MM.1S (cell line): Measurements from ENCODE around the gene IPO9.

Experiments used
- DNase-seq: peaks from one replicate; pipeline ENCODE4 v3.0.0-alpha.2; 2015
- H2AFZ ChIP-seq: fragments of 300-600 bp; sonication (generic); 2 replicates; pipeline ENCODE4 v1.6.0; 2016; ENCODE audit warnings: antibody characterized with exemption, low read length
- H3F3A ChIP-seq: fragments of 300-600 bp; sonication (generic); 2 replicates; pipeline ENCODE4 v1.6.1; 2016; ENCODE audit warnings: mild to moderate bottlenecking, antibody characterized with exemption, low read length, moderate library complexity, mixed read lengths; ENCODE audit not compliant: insufficient read depth
- H3K27ac ChIP-seq: fragments of 300-600 bp; sonication (generic); 2 replicates; pipeline ENCODE4 v1.5.1; 2016; ENCODE audit warnings: mild to moderate bottlenecking, low read length
- H3K27me3 ChIP-seq: fragments of 300-600 bp; sonication (generic); replicated peaks from 2 replicates; pipeline ENCODE4 v1.6.0; 2016; ENCODE audit warnings: low read length; ENCODE audit not compliant: insufficient read depth
- H3K36me3 ChIP-seq: fragments of 300-600 bp; sonication (generic); replicated peaks from 2 replicates; pipeline ENCODE4 v1.6.1; 2016; ENCODE audit warnings: mild to moderate bottlenecking, low read length, mixed read lengths; ENCODE audit not compliant: insufficient read depth
- H3K4me1 ChIP-seq: fragments of 300-600 bp; sonication (generic); 2 replicates; pipeline ENCODE4 v1.6.1; 2016; ENCODE audit warnings: low read length, mixed read lengths
- H3K4me2 ChIP-seq: fragments of 300-600 bp; sonication (generic); 2 replicates; pipeline ENCODE4 v1.6.0; 2016; ENCODE audit warnings: low read depth, low read length
- H3K4me3 ChIP-seq: fragments of 300-600 bp; sonication (generic); 2 replicates; pipeline ENCODE4 v1.5.1; 2016; ENCODE audit warnings: low read length, mixed read lengths
- H3K79me2 ChIP-seq: fragments of 300-600 bp; sonication (generic); 2 replicates; pipeline ENCODE4 v1.6.1; 2016; ENCODE audit warnings: mixed run types, low read length, mixed read lengths
- H3K9ac ChIP-seq: fragments of 300-600 bp; sonication (generic); 2 replicates; pipeline ENCODE4 v1.6.1; 2016; ENCODE audit warnings: low read length, mixed read lengths
- H3K9me2 ChIP-seq: fragments of 300-600 bp; sonication (generic); replicated peaks from 2 replicates; pipeline ENCODE4 v1.6.1; 2016; ENCODE audit warnings: mild to moderate bottlenecking, low read length, mixed read lengths; ENCODE audit not compliant: insufficient read depth
- H3K9me3 ChIP-seq: fragments of 300-600 bp; sonication (generic); replicated peaks from 2 replicates; pipeline ENCODE4 v1.6.1; 2016; ENCODE audit warnings: mild to moderate bottlenecking, low read length, mixed read lengths; ENCODE audit not compliant: insufficient read depth
- H4K20me1 ChIP-seq: fragments of 300-600 bp; sonication (generic); 2 replicates; pipeline ENCODE4 v1.6.1; 2016; ENCODE audit warnings: mild to moderate bottlenecking, low read length, moderate library complexity, mixed read lengths; ENCODE audit not compliant: insufficient read depth
- CTCF ChIP-seq: fragments of 300-600 bp; sonication (generic); IDR thresholded peaks from 2 replicates; pipeline ENCODE4 v1.5.1; 2016; ENCODE audit warnings: antibody characterized with exemption, low read length, mixed read lengths
- EZH2 ChIP-seq: fragments of 300-600 bp; sonication (generic); optimal IDR thresholded peaks from 2 replicates; pipeline ENCODE3; 2017; ENCODE audit warnings: low read depth, mild to moderate bottlenecking, antibody characterized with exemption, low read length, mixed read lengths
- EZH2phosphoT487 ChIP-seq: fragments of 300-600 bp; sonication (generic); IDR thresholded peaks from 2 replicates; pipeline ENCODE4 v1.6.1; 2018; ENCODE audit warnings: antibody characterized with exemption, low read length

The IPO9 gene

DNA sequence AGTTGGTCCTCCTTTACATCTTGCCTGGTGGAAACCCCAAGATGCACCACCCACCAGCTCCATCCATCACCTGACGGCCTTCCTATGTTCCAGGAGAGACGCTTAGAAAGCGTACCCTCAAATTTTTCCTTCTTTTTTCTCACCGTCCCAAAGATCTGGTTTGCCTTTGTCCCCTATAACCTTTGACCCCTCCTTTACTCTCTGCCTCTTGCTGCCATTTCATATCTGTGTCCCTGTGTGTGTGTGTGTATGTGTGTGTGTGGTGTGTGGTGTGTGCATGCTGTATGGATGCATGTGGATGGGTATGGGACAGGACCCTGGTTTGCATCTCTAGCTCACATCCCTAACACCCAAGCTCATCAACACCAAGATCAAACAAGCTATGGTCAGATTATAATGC, 22.2 kb upstream of the IPO9 start:
- Histone ChIP-seq H3K27me3 (no peaks in the 10 kb centered on the region), H3K9me3 (no peaks in the 10 kb centered on the region), H3K4me2 (no peak overlapping the region), H3K4me3 (no peak overlapping the region), H3K27ac (no peak overlapping the region), H3K9me2 (no peaks in the 10 kb centered on the region), H2AFZ (no peak overlapping the region), H3K79me2 (no peaks in the 10 kb centered on the region), H3F3A (no peaks in the 10 kb centered on the region), H3K36me3 (no peaks in the 10 kb centered on the region), H3K9ac (no peak overlapping the region), H3K4me1 (no peaks in the 10 kb centered on the region), H4K20me1 (no peaks in the 10 kb centered on the region)
- TF ChIP-seq CTCF (no peak), EZH2 (no peak), EZH2phosphoT487 (no peak)
- DNase-seq = no peak

GRCh38 chr1:201807958-201808632, 20.9 kb upstream of the IPO9 start:
- TF ChIP-seq EZH2 (no peak), EZH2phosphoT487 (no peak), CTCF (no peak)
- Histone ChIP-seq H3K4me1 (no peaks in the 10 kb centered on the region), H3F3A (no peaks in the 10 kb centered on the region), H3K4me3 (no peak overlapping the region), H3K27me3 (no peaks in the 10 kb centered on the region), H3K9me3 (no peaks in the 10 kb centered on the region), H3K27ac (no peak overlapping the region), H2AFZ (no peak overlapping the region), H3K9me2 (no peaks in the 10 kb centered on the region), H3K36me3 (no peaks in the 10 kb centered on the region), H3K4me2 (no peak overlapping the region), H3K9ac (no peak overlapping the region), H3K79me2 (no peaks in the 10 kb centered on the region), H4K20me1 (no peaks in the 10 kb centered on the region)
- DNase-seq = no peak

DNA sequence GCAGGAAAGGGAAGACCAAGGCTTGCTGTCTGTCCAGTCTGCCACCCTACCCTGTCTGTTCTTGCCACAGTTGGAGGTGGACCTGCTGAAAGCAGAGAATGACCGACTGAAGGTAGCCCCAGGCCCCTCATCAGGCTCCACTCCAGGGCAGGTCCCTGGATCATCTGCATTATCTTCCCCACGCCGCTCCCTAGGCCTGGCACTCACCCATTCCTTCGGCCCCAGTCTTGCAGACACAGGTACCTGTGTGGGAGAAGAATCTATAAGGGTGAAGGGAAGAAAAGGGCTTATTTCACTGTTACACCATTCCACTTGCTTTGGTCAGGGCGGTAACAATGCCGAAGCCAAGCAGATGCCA, 20.3 kb upstream of the IPO9 start:
- Histone ChIP-seq H3K9me3 (no peaks in the 10 kb centered on the region), H3K27me3 (no peaks in the 10 kb centered on the region), H3K9me2 (no peaks in the 10 kb centered on the region), H3K4me2 (no peak overlapping the region), H3K36me3 (no peaks in the 10 kb centered on the region), H3K9ac (no peak overlapping the region), H2AFZ (no peak overlapping the region), H3F3A (no peaks in the 10 kb centered on the region), H3K4me3 (no peak overlapping the region), H3K79me2 (no peaks in the 10 kb centered on the region), H3K27ac (no peak overlapping the region), H3K4me1 (no peaks in the 10 kb centered on the region), H4K20me1 (no peaks in the 10 kb centered on the region)
- TF ChIP-seq CTCF (no peak), EZH2phosphoT487 (no peak), EZH2 (no peak)
- DNase-seq = no peak
